Mesothelial cell of epicardium (in vitro differentiated cells): Measurements from ENCODE around the gene CHI3L1. TPM values are rescaled to one million over a fixed set of nuclear protein-coding genes. Genes with fewer than 3 reads are reported as not detected.

ENCODE experiments used
- DNase-seq, 2 experiments: peaks; one replicate each; pipeline ENCODE4 v3.0.0; 2021; ENCODE audit warnings: low spot score in 2 of 2; ENCODE audit not compliant: unreplicated experiment in 2 of 2
- H3K27ac Mint-ChIP-seq: 2 replicates; pipeline ENCODE4 v1.8.0; 2021; ENCODE audit warnings: mixed read lengths
- H3K27me3 Mint-ChIP-seq: 2 replicates; pipeline ENCODE4 v1.8.0; 2021; ENCODE audit warnings: low read depth, mixed read lengths
- H3K36me3 Mint-ChIP-seq: 2 replicates; pipeline ENCODE4 v1.8.0; 2021; ENCODE audit warnings: mixed read lengths
- H3K4me1 Mint-ChIP-seq: 2 replicates; pipeline ENCODE4 v1.8.0; 2021; ENCODE audit warnings: mixed read lengths
- H3K4me3 Mint-ChIP-seq: 2 replicates; pipeline ENCODE4 v1.8.0; 2021; ENCODE audit warnings: mild to moderate bottlenecking, moderate library complexity, mixed read lengths
- H3K9me3 Mint-ChIP-seq: 2 replicates; pipeline ENCODE4 v1.8.0; 2021; ENCODE audit warnings: mixed read lengths
- total RNA-seq: library from RNA; stranded (reverse); gene quantifications from 3 replicates; pipeline ENCODE4 v1.2.1, GENCODE V29; 2021
- TF ChIP-seq, protein P1 (sequence below): fragments of 200-600 bp; sonication (generic); IDR thresholded peaks from one replicate; pipeline ENCODE4 v1.5.0; 2021; ENCODE audit warnings: antibody characterized with exemption; ENCODE audit not compliant: unreplicated experiment

Gene CHI3L1
- total RNA-seq, 1 donor from 2014 or later, result 0.22 TPM

DNA sequence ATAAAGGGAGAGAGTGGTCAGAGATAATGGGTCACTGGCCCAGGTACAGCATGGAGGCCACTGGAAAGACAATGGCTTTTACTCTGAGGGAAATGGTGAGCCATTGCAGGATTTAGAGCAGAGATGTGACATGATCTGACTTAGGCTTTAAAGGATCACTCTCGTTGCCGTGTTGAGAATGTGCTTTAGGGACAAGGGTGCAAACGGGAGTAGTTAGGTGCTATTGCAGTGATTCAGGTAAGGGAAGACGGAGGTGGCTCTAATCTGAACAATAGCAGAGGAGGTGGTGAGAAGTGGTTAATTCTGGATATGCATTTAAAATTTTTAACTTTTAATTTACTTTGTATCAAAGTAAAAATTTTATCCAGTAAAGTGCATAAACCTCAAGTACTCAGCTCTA is 49.2 kb downstream of the CHI3L1 start:
- H3K4me3 Mint-ChIP-seq, result no peak overlapping the region
- H3K9me3 Mint-ChIP-seq, result no peaks in the 10 kb centered on the region
- peaks cover 9% of the 10 kb centered on the region for H3K4me1 Mint-ChIP-seq
- H3K27ac Mint-ChIP-seq, result no peak overlapping the region
- no peaks in the 10 kb centered on the region for H3K36me3 Mint-ChIP-seq
- TF ChIP-seq, protein P1, sequence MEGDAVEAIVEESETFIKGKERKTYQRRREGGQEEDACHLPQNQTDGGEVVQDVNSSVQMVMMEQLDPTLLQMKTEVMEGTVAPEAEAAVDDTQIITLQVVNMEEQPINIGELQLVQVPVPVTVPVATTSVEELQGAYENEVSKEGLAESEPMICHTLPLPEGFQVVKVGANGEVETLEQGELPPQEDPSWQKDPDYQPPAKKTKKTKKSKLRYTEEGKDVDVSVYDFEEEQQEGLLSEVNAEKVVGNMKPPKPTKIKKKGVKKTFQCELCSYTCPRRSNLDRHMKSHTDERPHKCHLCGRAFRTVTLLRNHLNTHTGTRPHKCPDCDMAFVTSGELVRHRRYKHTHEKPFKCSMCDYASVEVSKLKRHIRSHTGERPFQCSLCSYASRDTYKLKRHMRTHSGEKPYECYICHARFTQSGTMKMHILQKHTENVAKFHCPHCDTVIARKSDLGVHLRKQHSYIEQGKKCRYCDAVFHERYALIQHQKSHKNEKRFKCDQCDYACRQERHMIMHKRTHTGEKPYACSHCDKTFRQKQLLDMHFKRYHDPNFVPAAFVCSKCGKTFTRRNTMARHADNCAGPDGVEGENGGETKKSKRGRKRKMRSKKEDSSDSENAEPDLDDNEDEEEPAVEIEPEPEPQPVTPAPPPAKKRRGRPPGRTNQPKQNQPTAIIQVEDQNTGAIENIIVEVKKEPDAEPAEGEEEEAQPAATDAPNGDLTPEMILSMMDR, result no peak
- no peaks in the 10 kb centered on the region for H3K27me3 Mint-ChIP-seq
- DNase-seq, result no peak

DNA sequence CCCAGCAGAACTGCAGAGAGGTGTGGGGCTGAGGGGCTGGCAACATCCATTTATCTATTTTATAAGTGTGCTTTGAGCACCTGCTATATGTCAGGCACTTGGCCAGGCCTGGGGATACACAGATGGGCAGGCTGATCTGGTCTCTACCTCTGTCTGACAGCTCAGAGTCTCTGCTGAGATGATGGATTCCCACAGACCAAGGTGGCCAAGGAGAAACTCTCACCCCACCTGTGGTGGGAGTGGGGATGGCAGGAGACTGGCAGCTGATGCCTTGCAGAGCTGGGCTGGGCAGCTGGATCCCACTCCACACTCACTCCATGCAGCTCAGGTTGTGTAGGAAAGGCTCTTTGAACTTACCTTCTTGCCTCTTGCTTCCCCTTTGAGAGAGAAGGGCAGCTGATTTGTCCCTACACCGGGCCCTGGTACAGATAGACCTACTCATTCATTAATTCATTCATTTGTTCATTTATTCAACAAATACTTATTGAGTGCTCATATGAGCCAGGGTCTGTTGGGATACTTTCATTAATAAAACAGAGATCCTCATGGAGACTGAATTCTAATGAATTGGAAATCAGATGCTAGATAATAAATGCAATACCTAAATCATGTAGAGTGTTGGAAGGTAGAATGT is 50.0 kb downstream of the CHI3L1 start:
- H3K27me3 Mint-ChIP-seq, result no peaks in the 10 kb centered on the region
- peaks cover 9% of the 10 kb centered on the region for H3K4me1 Mint-ChIP-seq
- no peak for DNase-seq
- H3K27ac Mint-ChIP-seq, result no peak overlapping the region
- H3K9me3 Mint-ChIP-seq, result no peaks in the 10 kb centered on the region
- H3K4me3 Mint-ChIP-seq, result no peak overlapping the region
- H3K36me3 Mint-ChIP-seq, result no peaks in the 10 kb centered on the region
- TF ChIP-seq, protein P1, result no peak

DNA sequence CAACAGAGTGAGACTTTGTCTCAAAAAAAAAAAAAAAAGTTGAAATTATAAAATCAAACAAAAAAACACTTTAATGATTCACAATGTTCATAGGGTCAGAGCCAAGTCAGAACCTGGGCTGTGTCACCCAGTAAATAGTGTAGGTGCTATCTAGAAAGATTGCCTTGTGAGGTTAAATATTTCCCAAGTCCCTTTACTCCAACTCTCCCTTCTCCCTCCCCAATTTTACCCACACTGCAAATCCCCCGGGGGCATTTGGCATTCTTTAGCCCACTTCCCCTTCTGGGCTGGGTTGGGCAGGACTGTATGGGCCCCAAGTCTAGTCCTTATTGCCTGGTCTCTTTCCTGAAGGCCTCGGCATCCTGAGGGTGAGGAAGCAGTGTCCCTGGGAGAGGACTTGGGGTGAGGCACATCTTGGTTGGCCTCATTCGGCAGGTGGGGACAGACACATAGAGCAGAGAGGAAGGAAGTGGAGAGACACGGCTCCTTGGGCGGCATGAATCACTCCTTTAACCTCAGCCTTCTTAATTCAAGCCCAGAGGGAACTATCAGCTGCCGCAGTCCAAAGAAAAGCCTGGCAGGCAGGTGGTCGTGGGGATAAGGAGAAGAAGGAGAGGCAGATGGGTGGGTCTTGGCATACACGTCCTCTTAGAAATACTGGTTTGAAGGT is 50.7 kb downstream of the CHI3L1 start:
- Mint-ChIP-seq H3K27ac (no peak overlapping the region), H3K4me1 (peaks cover 9% of the 10 kb centered on the region), H3K4me3 (no peak overlapping the region), H3K27me3 (no peaks in the 10 kb centered on the region), H3K36me3 (no peaks in the 10 kb centered on the region), H3K9me3 (no peaks in the 10 kb centered on the region)
- TF ChIP-seq, protein P1, result no peak
- no peak for DNase-seq

DNA sequence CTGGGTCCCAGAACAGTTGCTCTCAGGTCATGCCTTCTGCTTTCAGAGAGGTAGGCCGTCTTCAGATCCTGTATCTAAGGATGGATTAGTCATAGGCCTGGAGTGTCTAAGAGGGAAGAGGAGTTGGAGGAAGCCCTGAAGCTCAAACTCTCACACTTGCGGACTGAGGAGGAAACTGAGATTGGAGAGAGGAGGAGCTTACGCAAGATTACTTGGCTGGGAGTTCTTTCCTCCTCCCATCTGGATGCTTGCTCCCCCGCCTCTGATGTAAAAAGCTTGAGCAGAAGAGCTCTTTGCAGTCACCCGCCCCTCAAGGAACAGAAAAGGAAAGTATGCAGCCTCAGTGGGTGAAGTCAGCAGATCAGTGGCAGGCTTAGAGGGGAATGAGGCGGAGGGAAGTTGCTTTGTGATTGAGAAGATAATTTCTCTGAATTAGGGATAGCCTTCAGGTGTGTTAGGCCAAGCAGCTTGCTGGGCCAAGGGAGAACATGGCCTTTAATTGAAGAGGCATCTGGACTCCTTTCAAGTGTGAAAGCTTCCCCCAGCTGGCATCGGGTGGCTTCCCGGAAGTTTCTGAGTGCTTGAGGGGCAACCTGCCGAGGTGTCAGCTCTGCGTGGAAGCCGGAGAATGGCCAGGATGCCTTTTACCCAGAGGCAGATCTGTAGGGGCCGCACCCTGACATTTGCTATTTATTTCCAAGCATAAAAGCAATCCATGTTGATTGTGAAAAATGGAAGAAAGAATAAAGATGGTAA is 52.4 kb downstream of the CHI3L1 start:
- no peaks in the 10 kb centered on the region for H3K36me3 Mint-ChIP-seq

DNA sequence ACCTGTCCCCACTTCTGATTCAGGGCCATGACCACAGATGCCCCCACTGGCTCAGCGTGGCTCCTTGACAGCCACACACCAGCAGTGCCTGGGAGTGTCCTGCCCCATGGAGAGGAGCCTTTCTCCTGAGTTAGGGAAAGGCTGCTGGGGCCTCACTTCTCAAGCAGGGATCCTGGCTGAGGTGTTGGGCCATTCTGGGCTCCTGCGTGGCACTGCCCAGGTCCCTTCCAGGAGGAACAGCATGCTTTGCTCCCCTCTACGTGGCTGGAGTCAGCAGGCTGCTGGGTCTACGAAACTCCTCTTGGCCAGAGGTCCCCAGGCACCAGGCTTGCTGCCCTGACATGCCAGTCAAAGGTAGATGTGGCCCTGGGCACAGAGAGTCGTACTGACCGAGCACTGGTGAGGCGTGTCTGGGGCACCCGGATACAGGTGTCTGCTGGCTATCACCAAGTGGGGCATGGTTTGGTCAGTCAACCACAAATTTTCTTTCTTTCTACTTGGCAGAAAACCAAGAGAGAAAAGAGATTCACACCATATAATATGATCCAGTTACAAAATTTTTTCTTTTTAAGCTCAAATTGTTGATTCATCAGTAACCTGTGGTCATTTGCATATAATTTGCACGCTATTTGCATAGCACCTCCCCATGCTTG is 54.8 kb downstream of the CHI3L1 start:
- no peak overlapping the region for H3K27ac Mint-ChIP-seq
- TF ChIP-seq, protein P1, result no peak
- peaks cover 22% of the 10 kb centered on the region for H3K27me3 Mint-ChIP-seq
- no peak for DNase-seq
- no peaks in the 10 kb centered on the region for H3K9me3 Mint-ChIP-seq
- no peak overlapping the region for H3K4me3 Mint-ChIP-seq
- H3K36me3 Mint-ChIP-seq, result no peaks in the 10 kb centered on the region
- peaks cover 26% of the 10 kb centered on the region for H3K4me1 Mint-ChIP-seq

More for the DNA sequence above, 52.4 kb downstream of the CHI3L1 start:
- TF ChIP-seq, protein P1, result no peak
- Mint-ChIP-seq H3K4me1 (peaks cover 9% of the 10 kb centered on the region), H3K9me3 (no peaks in the 10 kb centered on the region), H3K4me3 (no peak overlapping the region), H3K27me3 (peaks cover 2% of the 10 kb centered on the region), H3K27ac (peak overlapping the region; percentile 57)
- no peak for DNase-seq
